ENCODE data around the gene TMEM203.

Gene TMEM203

DNA sequence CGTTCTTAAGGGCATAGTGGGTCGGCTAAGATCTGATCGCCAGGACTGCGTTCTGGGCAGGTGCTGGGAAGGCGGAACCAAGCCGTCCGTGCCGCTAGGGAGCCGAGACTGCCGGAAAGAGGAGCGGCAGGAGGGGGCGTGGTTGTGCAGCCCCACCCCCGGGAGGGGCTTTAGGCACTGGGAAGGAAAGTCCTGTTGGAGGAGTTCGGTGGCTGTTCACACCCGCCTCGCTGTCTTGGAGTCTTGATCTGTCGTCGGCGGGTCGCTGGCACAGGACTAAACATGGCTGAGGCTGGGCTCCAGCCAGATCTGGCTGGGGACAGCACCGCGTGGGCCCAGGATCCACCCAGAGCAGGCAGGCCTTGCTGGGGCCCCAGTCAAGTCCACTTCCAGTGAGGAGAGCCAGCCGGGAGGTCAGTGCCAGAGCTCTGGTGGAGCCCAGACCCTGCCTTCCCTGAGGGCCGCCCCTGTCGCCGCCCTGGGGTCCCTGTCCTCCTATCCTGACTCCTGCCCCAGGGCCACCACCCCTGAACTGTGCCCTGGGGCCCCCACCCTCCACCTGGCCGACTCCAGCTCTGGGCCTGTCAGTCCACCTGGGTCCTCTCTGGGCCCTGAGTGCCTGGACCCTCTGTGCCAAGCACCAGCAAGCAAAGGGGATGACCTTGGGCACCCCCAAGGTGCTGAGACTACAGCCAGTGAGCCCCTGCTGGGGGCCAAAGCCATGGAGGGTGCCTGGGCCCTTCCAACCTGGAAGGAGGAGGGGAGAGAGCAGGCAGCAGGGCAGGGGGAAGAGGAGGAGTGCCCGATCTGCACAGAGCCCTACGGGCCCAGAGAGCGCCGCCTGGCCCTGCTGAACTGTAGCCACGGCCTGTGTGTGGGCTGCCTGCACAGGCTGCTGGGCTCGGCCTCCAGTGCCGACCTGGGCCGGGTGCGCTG lies 12.1 kb upstream of the TMEM203 start:
- FAIRE-seq: peak; percentile 47

DNA sequence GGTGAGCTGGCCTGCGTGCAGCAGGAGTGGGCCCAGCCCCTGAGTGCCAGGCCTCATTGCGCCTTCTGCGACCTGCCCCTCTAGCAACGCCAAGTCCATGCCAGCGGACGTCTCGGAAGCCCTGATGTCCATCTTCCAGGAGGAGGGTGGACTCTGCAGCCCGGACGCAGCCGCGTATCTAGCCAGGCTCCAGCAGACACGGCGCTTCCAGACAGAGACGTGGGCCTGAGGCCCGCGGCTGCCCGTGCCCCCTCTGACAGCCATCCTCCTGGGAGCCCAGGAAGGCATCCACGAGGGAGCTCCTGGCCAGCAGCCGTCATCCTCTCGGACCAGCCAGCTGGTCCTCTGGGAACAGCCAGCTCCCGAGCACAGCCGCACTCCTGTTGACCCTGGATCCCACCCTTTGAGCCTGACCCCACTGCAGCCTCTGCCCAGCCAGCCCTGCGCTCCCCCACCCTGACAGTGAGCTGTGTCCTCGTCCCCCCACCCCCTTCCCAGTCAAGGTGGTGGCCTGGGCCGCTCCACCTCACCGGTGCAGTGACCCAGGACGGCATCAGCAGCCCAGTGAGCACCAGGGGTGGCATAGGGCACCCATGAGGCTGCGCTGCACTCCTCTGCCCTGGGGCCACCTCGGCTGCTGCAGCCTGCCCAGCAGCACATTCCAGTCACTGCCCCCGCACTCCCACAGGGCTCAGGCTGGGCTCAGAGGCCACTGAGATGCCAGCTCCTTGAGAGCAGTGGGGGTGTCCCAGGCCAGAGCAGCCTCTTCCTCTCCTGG lies 10.9 kb upstream of the TMEM203 start:
- FAIRE-seq: no peak

DNA sequence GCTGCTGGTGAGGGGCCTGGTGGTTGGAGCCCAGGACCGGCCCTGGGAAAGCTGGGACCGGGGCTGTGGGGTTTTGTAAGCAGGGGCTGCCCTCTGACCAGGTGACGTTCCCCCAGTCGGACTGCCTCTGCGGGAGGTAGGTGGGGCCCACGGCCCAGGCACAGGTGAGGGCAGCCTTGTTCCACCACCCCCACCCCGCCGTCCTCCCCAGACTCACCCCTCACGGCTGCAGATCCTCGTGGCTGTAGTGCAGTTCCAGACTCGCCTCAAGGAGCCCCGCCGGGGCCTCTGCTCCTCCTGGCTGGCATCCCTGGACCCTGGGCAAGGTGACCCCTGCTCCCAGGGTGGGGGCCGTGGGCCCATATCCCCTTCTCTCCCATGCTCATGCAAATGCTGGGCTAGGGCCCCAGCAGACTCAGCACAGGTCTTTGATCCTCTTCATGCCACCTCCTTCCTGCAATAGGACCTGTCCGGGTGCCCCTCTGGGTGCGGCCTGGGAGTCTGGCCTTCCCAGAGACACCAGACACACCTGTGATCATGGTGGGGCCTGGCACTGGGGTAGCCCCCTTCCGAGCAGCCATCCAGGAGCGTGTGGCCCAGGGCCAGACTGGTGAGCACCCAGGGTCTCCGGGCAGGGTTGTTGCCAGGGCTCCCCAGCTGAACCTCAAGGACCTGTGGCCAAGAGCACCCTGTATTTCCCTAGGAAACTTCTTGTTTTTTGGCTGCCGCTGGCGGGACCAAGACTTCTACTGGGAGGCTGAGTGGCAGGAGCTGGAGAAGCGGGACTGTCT lies 9.9 kb upstream of the TMEM203 start:
- FAIRE-seq: no peak

DNA sequence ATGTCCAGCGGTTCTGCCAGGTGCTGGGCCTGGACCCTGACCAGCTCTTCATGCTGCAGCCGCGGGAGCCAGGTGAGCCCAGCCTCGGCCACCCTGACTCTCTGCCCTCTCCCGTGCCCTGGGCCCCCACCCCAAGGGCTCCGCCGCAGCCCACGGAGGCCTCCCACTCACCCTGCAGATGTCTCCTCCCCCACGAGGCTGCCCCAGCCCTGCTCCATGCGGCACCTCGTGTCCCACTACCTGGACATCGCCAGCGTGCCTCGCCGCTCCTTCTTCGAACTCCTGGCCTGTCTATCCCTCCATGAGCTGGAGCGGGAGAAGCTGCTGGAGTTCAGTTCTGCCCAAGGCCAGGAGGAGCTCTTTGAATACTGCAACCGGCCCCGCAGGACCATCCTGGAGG lies 9.2 kb upstream of the TMEM203 start:
- FAIRE-seq: no peak

DNA sequence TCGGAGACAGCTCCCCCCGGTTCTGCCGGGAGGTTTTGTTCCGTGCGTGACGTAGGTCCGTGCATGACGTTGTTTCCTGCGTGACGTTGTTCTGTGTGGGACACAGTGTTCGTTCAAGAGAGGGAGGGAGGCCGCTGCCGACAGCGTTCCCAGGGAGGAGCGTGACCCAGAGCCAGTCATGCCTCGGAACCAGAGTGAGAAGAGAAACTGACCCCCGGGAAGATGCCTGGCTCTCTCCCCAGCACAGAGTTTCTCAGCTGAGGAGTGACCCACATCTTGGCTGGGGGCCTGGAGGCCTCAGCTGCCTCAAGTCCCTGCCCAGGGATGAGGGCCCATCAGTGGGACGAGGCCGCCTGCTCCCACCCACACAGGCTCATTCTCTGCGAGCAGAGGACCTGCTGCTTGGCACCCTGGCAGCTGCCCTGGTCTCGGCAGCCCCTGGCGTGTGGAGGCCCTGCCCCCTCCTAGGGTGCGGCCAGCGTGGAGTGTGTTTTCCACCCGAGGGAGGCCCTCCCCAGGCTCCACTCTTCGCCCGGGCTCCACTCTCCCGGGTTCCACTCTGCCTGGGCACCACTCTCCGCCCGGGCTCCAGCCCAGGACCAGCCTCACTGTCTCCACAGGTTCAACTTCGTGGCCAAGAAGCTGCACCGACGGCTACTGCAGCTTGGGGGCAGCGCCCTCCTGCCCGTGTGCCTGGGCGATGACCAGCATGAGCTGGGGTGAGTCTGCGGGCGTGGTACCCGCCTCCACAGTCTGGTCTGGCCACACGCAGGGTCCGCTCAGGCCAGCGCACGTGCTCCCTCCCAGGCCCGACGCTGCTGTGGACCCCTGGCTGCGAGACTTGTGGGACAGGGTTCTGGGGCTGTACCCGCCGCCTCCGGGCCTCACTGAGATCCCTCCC lies 8.0 kb upstream of the TMEM203 start:
- no peak for FAIRE-seq

DNA sequence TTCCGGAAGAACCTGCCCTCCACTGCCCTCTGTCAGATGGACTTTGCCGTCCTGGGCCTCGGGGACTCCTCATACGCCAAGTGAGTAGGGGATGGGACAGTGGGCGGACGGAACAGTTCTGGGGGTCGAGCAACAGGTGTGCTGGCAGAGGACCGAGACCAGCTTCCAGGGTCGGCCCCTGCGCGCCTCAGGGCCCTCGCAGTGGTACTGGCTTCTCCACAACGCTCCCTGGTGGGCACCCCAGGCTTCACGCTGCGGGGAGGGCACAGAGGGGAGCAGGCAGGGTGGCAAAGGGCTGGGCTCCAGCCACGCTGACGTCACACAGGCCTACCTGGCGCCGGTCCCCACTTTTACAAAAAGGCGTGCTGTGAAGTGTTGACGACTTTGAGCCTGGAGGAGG lies 7.1 kb upstream of the TMEM203 start:
- no peak for FAIRE-seq

DNA sequence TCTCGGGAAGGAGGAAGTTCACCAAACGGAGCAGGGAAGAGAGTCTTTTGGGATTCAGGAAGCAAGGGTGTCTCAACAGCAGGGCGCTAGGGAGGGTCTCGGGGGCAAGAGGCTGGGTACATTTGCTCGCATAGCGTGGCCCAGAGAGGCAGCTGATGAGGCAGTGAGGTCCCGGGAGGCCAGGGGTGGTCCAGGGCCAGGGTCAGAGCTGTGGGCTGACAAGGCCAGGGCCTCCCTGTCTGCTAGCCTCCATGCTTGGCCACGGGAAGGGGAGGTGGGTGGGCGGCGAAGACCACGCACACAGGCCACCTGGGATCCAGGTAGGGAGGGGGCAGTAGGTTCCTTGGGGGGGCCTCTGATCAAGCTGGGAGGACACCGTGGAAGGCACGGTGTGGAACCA lies 6.1 kb upstream of the TMEM203 start:
- no peak for FAIRE-seq

DNA sequence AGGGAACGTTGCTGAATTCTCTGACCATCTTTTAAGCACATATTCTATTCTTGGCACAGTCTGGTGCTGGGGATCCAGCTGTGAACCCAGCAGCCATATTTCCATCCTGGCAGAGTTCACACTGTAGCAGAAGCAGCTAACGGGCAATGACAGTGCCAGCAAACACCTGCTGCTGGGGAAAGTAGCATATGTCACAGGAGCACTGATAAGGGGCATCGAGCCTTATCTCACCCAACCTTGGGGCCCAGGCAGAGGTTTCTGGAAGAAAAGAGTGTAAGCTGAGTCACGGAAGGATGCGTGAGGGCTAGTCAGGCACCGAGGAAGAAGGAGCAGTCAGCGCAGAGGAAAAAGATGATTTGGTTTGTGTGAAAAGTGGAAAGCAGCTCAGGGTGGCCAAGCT lies 1.2 kb upstream of the TMEM203 start:
- FAIRE-seq: no peak

DNA sequence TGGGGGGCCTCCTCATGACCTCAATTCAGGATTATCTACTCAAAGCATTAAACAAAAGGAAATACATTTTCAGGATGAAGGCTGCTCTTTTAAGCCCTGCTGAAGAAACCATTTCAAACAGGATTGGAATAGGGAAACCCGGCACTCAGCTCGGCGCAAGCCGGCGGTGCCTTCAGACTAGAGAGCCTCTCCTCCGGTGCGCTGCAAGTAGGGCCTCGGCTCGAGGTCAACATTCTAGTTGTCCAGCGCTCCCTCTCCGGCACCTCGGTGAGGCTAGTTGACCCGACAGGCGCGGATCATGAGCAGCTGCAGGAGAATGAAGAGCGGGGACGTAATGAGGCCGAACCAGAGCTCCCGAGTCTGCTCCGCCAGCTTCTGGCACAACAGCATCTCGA lies 720 bp downstream of the TMEM203 start:
- FAIRE-seq: no peak

DNA sequence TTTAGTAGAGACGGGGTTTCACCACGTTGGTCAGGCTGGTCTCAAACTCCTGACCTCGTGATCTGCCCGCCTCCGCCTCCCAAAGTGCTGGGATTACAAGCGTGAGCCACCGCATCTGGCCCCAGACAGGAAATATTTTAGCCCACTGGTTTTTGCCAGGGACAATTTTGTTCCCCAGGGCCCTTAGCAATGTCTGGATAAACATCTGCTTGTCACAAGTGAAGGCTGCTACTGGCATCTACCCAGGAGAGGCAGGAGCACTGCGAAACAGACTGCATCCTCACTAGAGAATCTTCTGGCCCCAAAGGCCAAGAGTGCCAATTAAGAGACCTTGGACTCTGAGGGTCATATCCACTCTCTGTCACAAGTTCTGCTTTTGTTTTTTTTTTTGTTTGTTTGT lies 2.5 kb downstream of the TMEM203 start:
- no peak for FAIRE-seq

DNA sequence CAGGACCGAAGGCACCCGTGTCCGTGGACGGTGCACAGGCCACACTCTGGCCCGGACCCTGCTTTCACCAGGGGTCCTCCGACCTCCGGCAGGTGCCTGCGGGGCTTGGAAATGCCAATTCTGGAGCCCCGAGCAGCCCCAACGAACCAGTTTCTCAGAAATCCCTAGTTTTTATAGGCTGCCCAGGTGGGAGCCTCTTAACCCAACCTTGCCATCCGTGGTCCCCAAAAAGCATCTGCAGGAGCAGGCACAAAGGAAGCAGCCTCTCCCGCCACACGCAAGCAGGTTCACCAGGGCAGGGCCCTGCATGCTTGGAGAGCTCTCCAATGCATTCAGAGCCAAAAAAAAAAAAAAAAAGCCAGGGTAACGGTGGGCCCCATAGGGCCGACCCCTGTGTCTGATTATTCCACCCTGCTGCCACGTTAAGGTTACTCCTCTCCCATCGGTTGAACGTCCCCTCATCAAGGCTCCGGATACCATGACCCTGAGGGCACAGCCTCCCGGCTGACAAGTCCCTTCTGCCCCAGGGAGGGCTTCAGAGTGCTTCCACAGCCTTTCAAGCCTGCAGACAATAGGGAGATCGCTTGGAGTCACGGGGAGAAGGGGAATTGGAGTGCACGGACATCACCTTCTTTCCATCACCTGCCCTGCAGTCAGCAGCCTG lies 4.1 kb downstream of the TMEM203 start:
- FAIRE-seq: no peak

DNA sequence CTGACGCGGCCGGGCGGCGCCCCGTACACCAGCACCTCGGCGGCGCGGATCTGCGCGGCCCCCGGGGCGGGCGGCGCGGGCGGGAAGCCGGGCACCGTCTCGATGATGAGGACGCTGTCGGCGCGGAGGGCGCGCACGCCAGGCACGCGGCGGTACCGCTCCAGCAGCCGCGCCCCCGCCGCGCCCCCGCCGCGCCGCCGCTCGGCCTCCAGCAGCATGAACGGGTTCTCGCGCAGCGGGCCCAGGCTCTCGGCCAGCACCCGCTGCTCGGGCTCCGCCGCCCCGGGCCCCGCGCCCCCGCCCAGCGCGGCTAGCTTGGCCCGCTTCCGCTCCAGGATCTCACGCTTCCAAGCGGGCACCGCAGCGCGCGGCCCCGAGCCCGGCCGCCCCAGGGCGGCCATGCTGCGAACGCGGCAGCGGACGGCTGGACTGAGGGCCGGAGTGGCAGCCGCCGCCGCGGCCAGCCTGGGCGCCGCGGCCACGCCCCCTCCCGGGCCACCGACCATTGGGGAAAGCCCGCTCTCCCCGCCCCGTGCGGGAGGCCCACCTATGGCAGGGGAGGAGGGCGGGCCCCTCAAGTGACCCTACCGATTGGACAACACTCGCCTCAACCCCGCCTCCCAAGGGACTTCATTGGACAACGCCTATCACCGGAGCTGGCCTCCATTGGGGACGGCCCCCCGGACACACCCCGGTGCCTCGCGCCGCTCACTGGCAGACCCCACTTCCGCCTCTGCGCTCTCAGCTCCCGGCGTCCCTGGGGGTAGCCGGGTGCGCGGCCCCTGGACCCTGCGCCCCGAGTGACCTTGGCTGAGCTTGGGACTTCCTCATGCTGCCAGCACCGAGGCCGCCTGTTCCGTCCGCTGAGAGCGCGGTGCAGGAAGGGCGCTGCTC lies 4.9 kb downstream of the TMEM203 start, which contains the start of gene TPRN:
Gene TPRN, minus strand, starts transcription at position 431 of the 894 bp plus-strand sequence. Its CDS starts 30 bp downstream, at position 401.
- FAIRE-seq: peak; percentile 96

DNA sequence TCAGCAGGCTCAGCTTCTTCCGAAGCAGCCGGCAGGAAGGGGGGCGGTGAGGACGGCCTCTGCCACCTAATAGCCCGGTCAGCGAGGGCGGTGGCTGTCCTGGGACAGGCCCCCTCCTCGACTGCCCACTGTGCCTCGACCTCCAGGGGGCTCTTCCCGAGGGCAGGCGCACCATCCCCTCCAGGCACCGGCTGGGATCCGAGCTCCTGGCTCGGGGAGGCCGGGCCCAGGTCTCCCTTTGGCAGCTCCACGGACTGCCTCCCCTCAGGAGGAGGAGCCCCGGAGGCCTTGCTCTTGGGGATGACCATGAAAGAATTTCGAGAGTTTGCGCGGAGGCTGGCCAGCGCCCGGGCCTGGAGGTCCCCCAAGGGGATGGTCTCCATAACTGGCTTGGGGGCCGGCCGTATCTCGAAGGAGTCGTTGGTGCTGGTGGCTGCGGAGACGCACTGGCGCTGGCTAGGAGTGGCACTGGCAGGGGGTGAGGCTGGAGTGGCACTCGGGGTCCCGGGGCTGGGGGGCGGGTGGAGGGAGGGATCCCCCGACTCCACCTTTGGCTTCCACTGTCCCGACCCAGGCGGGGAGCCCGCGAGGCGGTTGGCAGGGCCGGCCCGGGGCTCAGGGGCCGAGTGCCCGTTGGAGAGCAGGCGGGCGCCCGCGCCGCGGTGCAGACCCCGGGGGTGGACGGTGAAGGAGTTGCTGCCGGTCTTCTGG lies 5.9 kb downstream of the TMEM203 start:
- no peak for FAIRE-seq

DNA sequence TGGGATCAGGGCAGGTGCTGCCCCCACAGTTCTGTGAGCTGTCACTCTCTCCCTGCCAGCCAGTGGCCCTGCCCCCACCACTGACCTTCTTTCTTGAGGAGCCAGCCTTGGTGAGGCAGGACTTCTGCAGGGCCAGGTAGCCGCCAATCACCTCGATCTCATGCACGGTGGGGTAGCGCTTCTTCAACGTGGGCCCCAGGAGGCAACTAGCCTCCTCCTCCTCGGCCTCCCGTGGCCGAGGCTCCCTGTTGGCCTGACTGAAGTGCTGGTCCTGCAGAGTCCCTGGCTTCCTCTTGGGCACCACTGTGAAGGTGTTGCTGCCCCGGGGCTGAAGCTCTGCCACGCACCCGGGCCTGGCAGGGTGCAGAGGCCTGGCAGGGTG lies 6.6 kb downstream of the TMEM203 start:
- no peak for FAIRE-seq

DNA sequence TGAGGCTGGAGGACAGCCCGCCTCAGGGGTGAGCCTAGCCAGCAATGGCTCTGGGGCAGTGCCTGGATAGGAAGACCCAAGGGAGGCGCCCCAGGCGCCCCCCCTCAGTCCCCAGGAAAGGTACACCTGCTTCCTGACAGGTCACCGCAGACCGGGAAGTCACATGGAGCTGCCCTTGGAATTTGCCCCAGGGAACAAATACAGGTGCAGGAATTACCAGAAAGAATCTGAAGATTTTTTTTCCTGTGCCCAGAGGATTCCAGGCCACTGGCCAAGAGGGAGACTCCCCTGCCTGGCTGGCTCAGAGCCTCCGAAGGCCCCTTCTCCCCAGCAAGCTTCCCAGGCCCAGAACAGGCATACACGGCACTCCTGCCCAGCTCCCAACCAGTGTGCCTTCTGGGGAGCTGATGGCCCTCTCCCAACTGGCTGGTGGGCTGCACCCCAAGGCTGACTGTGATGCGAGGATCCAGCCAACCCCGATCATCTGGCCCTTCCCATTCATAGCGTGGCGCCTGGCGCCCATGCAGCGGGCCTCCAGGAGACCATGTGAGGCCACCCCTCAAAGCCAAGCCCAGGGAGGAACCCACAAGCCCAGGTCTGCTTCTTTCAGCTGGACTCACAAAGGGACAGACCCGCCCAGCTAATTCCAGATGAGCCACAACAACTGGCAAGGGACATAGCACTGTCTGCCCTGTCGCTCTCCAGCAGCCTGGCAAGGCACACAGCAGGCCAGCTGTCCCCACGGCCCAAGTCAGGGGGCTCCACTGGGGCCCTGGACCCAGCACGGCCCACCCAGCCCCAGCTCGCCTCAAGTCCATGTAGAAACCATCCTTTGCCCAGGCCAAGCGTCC lies 7.2 kb downstream of the TMEM203 start:
- FAIRE-seq: no peak

DNA sequence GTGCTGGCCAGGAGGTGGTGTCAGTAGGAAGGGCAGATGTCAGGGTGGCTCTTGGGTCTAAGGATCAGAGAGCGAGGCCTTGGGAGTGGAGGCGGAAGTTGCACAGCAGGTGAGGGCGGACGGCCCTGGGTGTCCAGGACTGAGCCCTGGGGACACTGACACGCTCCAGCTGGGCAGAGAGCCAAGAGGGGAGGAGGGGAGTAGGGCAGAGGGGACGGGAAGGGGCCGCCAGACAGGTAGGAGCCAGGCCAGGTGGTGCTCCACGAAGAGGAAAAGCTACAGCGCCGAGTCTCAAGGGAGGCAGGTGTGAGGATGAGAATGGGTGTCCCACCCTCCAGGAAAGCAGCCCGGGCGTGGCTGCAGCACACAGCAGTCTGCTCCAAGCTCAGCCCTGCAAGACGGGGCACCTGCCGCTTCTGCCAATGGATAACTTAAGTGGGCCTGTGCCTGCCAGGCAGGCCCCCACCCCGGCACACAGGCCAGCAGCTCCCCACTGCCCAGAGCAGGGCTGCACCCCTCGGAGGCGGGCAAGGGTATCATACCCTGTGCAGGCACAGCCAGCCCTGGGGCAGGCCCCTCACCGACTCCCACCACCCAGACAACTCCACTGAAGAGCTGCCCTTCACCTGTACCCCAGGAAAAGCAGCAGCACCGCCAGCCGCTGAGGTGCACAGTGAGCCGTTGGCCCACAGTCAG lies 9.8 kb downstream of the TMEM203 start:
- no peak for FAIRE-seq

DNA sequence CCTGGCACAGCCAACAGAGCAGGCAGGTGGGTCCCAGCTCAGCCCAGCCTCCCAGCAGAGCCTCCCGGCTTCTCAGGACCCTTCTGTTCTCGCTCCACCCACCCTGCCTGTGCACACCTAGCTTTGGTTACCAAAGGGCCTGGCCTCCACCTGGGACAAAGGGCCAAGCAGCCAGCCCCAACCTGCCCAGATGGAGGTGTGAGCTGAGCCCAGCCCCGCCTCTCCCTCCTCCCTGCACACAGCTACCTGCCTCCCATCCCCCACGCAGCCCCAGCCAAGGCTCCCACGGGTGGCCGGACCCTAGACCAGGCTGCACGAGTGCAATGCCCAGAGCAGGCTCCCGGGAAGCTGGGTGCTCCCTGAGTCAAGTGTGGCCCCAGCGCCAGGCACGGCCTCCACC lies 10.5 kb downstream of the TMEM203 start:
- FAIRE-seq: no peak

DNA sequence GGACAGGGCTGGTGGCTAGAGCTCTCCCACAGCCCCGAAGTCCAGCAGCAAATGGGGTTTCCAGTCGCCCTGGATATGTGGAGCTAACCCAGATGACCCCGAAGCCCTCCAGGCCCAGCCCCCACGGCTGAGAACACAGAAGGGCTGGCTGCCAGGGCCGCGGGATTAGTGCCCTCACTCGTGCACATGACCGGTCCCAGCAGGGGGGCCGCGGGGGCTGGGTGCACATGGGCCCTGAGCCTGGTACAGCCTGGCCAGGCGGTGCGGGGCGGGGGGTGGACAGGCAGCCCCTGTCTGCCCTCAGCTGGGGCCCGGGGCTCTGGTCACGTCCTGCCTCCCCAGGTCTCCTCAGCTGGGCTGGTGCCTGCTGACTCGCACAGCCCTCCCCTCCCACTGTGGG lies 11.1 kb downstream of the TMEM203 start:
- FAIRE-seq: no peak
